ENCODE results near the gene CRABP2.

DNA sequence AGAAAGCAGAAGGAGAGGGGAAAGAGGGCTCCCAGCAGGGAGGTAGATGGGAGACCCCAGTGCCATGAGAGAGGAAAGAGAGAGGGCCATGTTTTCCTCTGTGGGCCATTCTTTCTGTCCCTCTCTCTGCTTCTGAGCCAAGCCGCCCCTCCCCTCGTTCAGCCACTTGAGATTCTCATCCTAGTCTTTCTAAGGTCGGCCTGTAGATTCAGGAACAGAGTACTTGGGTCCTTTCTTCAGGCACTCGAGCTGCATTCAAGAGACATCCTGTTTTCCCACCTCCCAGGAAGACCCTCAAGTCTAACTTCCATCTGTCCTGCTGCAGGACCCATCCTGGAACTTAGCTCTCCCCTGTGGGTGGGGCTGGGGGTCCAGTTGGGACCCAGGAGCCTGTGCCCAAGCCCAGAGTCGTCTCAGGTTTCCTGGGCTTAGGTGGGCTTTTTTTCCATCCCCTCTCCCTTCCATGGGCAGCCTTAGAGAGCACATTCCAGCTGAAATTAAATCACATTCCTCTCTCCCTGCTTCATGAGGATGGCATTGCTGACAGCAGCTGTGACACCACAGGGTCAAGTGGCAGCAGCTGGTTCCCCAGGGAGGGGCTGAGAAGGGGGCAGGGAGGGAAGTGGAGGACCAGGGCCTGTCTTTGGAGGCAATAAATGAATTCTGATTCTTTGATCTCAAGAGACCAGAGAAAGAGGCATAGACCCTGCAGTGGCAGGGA lies 41.2 kb downstream of the CRABP2 start:
- TF ChIP-seq EZH2 (IDR thresholded peaks at IDR 0.05; ENCODE audit: insufficient read depth, poor library complexity, severe bottlenecking) = no peak
- TF ChIP-seq EZH2phosphoT487 (IDR thresholded peaks at IDR 0.05; ENCODE audit: insufficient read depth, low read depth) = no peak

Measured in GM23248 (cell line).